LNCaP clone FGC (cell line): ENCODE data around the gene URAD.

ENCODE experiments used
- DNase-seq: peaks from one replicate; pipeline ENCODE4 v3.0.0-alpha.2; 2011; ENCODE audit warnings: low read depth
- H3K4me3 ChIP-seq: 2 replicates; pipeline ENCODE4 v1.5.1; 2011; ENCODE audit warnings: mild to moderate bottlenecking, low read depth, low read length, control low read depth
- TF ChIP-seq, protein P1 (sequence below): IDR thresholded peaks from 2 replicates; pipeline ENCODE4 v1.5.1; 2012; ENCODE audit warnings: mild to moderate bottlenecking; ENCODE audit not compliant: control insufficient read depth, insufficient read depth; ENCODE audit errors: extremely low read depth

The URAD gene

DNA sequence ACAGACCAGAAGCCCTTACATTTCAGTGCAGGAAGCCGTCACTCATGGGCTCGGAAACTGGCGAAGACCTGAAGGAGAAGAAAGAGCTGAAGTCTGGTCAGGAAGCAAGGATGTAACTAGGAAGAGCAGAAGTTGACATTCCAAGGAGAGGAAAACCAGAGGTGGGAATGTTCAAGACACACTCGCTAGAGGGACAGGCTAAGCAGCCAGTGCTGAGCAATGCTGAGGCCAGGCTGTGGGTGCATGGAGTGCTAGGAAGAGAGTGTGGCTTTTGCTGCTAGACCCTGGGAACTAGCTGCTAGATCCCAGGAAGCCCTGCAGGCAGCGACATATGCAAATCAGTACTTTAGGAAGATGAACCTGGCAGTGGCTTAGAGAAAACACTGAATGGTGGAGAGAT is 12.1 kb upstream of the URAD start:
- no peak overlapping the region for H3K4me3 ChIP-seq
- DNase-seq, result no peak
- TF ChIP-seq, protein P1, sequence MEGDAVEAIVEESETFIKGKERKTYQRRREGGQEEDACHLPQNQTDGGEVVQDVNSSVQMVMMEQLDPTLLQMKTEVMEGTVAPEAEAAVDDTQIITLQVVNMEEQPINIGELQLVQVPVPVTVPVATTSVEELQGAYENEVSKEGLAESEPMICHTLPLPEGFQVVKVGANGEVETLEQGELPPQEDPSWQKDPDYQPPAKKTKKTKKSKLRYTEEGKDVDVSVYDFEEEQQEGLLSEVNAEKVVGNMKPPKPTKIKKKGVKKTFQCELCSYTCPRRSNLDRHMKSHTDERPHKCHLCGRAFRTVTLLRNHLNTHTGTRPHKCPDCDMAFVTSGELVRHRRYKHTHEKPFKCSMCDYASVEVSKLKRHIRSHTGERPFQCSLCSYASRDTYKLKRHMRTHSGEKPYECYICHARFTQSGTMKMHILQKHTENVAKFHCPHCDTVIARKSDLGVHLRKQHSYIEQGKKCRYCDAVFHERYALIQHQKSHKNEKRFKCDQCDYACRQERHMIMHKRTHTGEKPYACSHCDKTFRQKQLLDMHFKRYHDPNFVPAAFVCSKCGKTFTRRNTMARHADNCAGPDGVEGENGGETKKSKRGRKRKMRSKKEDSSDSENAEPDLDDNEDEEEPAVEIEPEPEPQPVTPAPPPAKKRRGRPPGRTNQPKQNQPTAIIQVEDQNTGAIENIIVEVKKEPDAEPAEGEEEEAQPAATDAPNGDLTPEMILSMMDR, result no peak

DNA sequence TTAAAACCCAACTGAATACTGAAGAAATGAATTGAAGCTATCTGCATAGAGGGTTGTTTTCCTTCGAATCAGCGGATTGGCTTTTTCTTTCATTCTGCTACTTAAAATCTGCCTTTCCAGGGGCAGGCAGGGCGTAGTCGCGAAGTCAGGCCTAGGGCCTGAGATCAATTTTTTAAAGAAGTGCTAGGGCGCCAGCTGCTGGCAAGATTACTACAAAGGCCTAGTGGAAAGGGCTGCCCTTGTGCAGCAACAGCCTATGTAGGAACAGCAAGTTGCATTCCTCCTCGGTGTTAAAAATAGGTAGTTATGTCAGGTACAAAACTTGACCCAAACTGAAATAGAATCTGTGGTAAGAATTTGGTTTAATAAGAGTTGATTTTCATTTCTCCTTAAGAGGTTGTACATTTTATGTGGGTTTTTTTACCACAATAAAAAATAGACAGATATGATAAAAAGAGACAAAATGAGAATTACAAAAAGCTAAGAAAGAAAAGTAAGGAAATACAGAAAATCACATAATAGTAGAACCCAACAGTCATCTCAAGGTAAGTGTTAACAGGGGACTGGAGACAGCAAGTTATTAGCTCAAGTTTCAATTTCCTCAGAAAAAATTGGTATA is 9.5 kb upstream of the URAD start:
- no peak overlapping the region for H3K4me3 ChIP-seq
- TF ChIP-seq, protein P1, result peak; percentile 76
- peak; percentile 27 for DNase-seq

DNA sequence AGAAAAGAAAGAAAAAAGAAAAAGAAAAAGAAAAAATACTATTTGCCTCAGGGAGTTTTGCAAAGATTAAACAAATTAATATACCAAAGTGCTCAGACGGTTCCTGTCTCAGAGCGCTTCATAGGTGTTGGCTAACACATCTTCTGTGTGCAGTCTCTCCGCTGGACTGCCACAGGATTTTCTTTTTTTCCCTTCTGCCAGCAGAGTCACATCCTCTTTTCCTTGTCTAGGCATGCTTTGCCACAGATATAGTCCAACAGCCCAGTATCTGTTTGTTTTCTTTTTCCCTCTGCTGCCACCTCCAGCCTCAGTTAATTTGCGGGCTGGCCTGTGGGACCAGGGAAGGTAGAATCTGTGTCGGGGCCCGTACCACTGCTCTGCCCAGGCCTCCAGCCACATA is 3.4 kb upstream of the URAD start:
- H3K4me3 ChIP-seq, result no peak overlapping the region
- TF ChIP-seq, protein P1, result no peak
- no peak for DNase-seq

DNA sequence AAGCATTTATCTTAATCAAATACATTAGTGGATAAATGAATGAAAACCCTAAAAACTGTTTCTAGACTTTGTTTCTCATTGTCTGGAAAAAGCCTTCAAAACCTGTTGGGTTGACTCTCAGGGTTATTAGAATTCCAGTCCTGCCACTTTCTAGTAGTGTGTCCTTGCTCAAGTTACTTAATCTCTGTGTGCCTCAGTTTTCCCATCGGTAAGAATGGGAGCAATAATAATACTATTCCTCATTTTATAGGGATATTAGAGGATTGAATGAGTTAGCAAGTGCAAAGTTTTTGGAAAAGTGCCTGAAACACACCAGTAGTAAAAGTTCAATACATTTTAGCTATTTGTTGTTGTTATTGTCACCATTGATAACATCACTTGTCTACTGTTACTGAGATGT is 2.9 kb downstream of the URAD start:
- H3K4me3 ChIP-seq, result no peak overlapping the region
- TF ChIP-seq, protein P1, result no peak
- no peak for DNase-seq

DNA sequence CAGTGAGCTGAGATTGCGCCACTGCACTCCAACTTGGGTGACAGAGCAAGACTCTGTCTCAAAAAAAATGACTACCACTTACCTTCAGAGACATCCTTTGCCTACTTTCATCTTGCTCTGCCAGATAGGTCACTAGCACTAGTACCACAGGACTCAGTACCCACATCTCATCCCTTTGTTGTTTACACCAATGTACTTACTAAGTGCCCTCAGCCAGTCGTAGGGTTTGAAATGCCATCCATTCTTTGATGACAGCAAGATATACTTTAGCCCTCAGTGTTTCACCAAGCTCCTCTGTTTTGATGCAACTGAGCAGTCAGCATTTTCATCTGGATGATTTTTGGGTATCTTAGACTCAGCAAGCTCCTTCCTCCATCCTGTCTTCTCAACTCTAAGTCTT is 6.1 kb downstream of the URAD start:
- no peak for DNase-seq
- H3K4me3 ChIP-seq, result no peak overlapping the region
- TF ChIP-seq, protein P1, result no peak

DNA sequence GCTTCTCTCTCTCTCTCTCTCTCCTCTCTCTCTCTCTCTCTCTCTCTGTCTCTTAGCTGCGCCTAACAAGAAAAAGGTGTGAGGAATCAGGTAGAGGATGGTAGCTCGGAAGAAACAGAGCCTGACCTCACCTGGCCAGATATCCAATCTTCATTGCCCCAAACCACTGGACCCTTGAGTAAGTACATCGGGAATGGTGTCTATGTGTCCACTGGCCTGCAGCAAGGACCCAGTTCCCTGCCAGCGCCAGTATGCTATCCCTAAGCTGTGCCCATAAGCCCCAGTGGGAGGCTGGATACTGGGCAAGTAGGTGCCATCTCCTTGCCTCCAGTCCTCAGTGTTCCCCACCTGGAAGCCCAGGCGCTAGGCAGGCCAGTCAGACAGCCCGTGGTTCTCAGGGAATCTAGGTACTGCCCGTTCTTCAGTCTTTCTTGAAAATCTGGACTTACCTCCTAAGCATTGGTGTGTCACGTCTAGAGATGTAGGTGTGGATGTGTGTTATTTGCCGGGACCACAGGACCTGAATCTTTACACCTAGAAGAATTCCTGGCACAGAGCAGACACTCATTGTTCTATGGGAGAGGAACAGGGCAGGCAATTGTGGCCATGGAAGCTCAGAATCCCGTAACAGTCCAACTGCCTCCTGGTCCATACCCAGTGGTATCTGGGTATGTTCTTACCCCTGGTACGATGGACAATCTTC is 7.3 kb downstream of the URAD start:
- TF ChIP-seq, protein P1, result no peak
- no peak for DNase-seq
- H3K4me3 ChIP-seq, result no peak overlapping the region
